NCI-H82 treated with DMSO at 0.1 percent for 48 hours (cell line): ENCODE measurements around the gene TAP2.
"Not testable (repeated sequence)": the region's sequence is repeated elsewhere in the genome, so short reads cannot be mapped to it uniquely, and the experiment has no call there.

Experiments
- DNase-seq: peaks from one replicate; lab custom pipeline; 2025; ENCODE audit not compliant: unreplicated experiment; lab: John Stamatoyannopoulos, UW

Gene TAP2

DNA sequence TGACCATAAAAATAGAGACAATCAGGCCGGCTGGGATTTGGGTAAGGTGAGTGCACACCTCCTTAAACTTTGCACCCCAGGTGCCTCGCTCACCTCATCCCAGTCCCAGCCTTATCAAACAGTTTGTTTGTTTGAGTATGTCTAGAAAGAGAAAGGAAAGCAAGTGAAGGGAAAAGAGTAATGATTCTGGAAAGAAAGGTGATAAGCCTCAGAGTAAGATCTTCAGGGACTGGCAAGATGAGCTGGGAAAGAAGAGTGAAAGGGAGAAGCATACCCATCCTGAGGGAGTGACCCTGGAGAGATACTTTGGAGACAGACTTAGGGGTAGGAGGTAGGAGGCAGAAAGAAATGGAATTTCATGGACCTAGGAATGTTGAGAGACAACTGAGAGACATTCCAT lies 1.7 kb downstream of the TAP2 start:
- DNase-seq, result no peak

DNA sequence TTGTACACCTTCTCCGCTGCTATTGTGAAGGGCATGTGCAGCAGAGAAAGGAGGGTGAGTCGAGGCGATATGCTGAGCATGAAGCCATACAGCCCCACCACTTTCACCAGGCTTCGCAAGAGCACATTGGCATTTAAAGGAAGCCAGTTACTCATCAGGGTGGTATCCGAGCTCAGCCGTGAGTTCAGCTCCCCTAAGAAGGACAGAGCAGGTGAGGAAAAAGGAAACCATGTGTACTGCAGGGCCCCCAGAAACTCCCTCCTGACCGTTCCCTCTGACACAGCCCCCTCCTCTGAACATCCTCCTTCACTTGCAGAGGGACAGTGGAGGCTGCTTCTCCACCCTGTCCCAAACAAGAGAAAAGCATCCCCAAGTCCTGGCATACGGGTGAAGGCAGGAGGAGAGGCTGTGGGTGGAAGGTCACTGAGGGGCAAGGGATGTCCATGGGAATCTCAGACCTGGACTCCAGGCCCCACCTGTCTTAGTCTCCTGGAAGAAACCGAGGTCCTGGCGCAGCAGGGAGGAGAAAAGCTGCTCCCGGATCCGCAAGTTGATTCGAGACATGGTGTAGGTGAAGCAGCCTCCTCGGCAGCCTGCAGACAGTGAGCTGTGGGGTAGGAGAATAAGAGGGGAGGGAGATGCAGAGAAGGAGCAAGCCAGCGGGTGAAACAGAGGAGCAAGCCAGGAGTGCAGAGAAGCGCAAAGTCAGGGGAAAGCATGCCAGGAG lies 3.2 kb downstream of the TAP2 start:
- no peak for DNase-seq

GRCh38 chr6:32833664-32834063 lies 4.9 kb downstream of the TAP2 start:
- DNase-seq, result no peak

- no peak for DNase-seq
These were observed 6.0 kb downstream of the TAP2 start for GRCh38 chr6:32832535-32832934.

- no peak for DNase-seq
These were observed 7.6 kb downstream of the TAP2 start for GRCh38 chr6:32830936-32831335.

DNA sequence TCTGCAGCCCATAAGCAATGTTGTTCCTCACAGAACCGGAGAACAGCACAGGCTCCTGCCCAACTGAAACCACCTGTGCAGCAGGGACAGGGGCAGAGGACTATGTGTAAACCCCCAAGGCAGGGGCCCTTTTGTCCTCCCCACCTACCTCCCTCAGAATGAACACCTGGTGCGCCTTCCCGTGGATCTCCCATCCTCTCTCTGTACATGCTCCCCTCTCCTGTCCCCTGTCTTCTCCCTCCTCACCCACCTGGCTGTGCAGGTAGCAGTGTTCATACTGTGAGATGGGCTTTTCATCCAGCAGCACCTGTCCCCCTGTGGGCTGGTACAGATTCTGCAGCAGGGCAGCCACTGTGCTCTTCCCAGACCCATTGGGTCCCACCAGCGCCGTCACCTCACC lies 8.5 kb downstream of the TAP2 start:
- no peak for DNase-seq

DNA sequence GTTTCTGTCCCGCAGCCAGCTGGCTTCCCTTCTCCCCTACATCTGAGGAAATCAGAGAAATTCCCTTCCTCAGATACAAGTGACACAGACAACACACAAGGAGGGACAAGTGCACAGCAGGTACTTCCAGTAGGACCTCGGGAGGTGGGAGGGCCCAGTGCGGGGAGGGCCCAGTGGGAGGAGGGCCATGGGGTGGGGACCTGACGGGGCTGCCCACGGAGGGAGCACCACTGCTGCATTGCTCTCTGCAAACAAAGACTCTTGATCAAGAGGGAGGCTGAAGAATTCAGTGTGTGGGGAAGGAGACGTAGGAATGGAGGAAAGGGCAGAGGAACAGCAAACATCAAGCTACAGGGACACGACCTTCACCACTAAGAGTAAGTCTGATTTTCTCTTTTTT lies 9.0 kb downstream of the TAP2 start:
- no peak for DNase-seq

- DNase-seq, result no peak
These were observed 11.5 kb downstream of the TAP2 start for GRCh38 chr6:32827025-32827424.

DNA sequence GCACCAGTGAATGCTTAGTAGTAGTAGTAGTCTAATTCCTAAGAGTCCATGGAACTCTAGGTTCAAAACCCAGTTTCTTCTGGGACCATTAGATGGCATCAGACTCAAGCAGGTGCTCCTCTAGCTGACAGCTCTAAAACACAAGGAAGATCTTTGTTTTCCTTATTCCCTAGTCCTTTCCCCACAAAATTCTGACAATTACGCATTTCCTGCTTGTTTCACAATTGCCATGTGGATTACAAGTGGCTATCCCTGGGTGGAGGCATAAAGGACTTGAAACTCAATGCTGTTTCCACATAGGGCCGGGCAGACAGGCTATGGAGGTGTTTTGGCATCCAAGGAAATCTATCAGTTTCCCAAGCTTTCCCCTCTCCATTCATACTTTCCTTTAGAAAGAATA lies 12.6 kb downstream of the TAP2 start:
- no peak for DNase-seq

DNA sequence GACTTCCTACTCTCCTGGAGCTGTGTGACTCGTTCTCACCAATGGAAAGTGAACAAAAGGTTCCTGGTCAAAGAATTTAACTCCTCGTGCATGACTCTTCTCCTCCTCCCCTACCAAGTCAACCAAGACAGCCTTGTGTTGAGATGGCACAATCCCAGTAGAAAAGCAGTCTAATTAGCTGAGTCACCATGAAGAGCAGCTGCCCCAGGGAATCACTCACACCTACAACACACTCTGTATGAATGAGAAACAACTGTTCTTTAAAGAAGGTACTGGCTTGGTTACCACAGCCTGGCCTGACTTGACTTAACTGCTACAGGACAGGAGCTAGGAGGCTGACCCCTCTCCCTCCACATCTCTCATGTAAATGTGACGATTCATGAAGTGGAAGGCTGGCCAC lies 18.8 kb downstream of the TAP2 start:
- DNase-seq, result no peak

DNA sequence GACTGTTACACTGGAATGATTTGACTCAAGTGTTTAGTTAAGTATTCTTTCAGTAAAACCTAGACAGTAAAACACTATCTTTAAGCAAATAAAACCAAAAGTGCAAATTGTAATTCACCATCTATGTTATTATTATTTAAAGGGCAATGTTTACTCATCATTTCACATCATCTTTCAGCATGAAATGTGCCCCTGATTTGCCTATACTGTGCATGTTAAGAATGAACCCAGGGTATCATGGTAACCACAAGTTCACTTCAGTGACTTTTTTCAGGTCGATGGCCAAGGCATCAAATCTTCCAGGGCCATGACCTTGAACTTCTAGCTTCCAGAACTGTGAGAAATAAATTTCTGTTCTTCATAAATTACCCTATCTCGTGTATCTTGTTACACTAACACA lies 19.7 kb downstream of the TAP2 start:
- no peak for DNase-seq

- no peak for DNase-seq
These were observed 21.8 kb downstream of the TAP2 start, which contains the start of gene HLA-DOB for GRCh38 chr6:32816746-32817204. HLA-DOB (minus strand) TSS chr6:32817002; CDS start chr6:32816951, 51 bp downstream.

DNA sequence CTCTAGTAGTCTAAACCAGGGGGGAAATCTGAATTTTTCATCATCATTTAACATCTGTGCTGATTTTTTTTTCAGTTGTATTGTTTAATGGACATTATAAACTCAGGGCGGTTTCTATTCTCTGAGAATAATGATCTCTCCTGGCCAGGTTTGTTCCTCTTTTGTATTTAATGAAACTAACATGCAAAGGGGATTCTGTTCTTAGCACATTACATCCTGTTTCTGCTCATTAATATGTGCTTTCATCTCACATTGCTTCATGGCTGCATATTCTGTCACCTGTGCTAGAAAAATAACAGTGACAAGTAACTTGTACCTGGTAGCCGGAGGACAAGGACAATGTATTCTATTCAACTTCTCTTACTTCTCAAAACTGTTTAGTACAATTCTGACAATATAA lies 22.5 kb downstream of the TAP2 start:
- no peak for DNase-seq

- no peak for DNase-seq
These were observed 23.4 kb downstream of the TAP2 start for GRCh38 chr6:32815115-32815514.

DNA sequence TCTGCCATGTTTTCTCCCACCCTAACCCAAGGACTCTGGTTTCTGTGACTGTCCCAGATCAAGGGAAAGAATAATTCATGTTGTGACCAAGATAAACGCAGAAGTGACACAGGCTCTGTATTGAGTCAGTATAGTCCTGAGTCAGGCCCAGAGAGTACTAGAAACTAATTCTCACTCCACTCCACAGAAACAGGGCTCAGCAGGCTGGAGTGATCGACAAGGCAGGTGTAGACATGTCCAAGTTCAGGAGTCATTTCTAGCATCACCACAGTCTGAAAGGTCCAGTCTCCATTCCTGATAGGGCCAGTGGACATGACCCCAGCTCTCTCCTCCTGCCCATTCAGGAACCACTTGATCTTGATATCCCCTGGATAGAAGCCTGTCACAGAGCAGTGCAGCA lies 24.4 kb downstream of the TAP2 start:
- DNase-seq, result no peak

DNA sequence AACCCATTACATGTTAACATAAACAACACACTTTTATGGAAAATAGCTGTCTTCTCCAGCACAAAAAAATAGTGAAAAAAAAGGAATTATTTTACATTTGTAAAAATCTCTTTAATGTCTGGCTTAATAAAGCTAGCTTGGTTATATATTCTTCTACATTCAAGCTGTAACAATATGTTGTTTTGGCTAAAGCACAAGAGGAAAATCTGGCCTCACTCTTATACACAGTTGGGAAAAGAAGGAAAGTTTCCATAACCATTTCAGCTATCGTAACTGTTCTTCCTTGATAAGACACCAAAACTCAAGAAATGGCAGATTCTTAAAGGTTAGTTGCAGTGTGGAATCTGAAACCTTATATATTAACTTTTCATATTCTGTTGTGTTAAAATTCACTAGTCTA lies 29.4 kb downstream of the TAP2 start:
- DNase-seq, result no peak

DNA sequence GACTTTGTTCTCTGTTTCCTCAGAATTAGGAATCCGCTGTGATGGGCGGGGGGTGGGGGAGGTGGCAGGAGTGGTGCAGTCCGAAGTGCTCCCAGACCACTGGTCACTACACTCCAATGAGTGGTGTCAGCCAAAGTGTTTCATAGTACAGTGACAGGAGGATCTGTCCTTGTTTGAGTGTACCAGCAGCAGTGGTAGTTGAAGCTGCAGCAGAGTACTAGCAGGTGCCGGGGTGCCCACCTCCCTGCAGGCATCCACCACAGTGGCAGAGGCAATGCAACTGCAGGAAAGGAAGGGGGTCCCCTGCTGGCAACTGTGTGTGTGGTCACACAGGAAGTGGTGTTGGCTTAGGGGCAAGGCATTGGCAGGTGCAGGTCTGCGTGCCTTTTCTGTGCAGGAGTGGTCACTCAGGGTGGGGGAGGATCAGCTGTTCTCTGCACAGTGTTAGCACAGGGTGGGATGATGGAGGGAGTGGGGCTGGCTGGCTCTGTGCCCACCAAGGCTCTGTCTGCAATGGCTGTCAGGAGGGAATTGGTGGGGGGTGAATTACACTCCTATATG lies 31.4 kb downstream of the TAP2 start:
- no peak for DNase-seq

DNA sequence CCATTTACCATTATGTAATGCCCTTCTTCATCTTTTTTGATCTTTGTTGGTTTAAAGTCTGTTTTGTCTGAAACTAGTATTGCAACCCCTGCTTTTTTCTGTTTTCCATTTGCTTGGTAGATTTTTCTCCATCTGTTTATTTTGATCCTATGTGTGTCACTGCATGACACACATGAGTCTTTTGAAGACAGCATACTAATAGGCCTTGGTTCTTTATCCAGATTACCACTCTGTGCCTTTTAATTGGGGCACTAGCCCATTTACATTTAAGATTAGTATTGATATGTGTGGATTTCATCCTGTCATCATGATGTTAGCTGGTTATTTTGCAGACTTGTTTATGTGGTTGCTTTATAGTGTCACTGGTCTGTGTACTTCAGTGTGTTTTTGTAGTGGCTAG lies 33.1 kb downstream of the TAP2 start:
- not testable (repeated sequence) for DNase-seq

DNA sequence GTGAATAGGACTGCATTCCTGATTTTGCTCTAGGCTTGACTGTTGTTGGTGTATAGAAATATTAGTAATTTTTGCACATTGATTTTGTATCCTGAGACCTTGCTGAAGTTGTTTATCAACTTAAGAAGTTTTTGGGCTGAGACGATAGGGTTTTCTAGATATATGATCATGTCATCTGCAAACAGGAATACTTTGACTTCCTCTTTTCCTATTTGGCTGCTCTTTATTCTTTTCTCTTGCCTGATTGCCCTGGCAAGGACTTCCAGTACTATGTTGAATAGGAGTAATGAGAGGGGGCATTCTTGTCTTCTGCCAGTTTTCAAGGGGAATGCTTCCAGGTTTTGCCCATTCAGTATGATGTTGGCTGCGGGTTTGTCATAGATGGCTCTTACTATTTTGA lies 35.1 kb downstream of the TAP2 start:
- DNase-seq, result no peak

DNA sequence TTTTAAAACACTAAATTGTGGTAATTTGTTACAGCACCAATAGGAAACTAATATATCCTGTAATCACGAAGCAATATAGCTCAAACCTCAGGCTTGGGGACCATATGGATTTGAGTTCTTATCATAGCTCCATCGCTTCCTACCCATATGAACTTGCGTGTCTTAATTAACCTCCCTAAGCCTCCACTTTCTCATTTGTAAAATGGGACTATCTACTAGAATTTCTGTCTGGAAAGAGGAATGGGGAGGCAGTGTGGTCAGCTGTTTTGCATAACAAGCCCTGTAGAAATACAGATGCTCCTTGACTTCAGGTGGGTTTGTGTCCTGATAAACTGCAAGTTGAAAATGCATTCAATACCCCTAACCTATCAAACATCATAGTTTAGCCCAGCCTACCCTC lies 38.8 kb downstream of the TAP2 start:
- no peak for DNase-seq

- DNase-seq, result no peak
These were observed 39.4 kb downstream of the TAP2 start for GRCh38 chr6:32799168-32799567.

DNA sequence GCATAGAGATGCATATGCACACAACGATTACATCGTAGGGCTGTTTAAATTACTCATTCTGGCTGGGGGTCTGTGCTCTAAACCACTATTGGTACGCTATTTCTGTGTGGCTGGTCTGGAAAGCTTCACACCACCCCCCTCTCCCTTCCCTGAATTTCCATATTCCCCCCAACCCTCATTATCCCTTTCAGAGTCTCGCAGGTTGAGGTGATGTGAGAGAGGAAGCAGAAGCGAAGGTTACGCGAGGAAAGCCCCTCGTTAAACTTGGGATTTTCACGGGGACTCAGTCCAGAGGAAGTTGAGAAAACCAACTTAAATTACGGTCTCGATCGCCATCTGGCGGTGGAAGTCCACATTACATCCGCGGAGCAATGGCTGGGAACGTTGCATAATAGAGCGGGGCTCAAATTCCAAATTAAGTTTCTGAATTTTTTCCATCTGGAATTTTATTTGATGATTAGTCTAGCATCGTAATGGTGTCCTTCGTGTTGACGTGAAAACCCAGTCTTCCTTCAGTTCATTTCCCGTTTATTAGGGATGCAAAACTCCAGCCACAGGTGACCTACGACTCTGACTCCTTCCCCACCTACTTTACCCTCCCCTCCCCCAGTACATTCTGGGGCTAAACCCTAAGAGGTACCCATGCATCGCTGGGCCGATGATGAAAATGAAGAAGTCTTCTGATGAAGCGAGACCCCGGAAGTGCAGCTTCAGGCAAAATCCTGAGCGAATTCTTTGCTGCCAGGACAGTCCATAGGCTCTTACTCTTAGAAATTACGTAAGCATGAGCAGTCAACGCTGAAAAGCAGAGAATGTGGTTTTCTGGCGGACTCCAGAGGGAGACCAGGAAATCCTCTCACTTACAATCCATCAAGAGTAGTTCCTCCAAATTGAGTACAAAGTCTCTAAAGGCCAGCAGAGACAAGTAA lies 41.4 kb downstream of the TAP2 start:
- no peak for DNase-seq
